GM21381 (cell line): ENCODE data around the gene IFT20.

Experiments
- ATAC-seq: cut with Tn5 transposase; IDR thresholded peaks from one replicate; pipeline ENCODE4 v1.9.1; 2021; ENCODE audit warnings: mild to moderate bottlenecking, moderate library complexity; ENCODE audit not compliant: unreplicated experiment

The IFT20 gene

GRCh38 chr17:28338056-28338768, 2.9 kb upstream of the IFT20 start:
- ATAC-seq = no peak

- ATAC-seq = no peak
Measured at GRCh38 chr17:28335959-28336871, 943 bp upstream of the IFT20 start.

- no peak for ATAC-seq
Measured at GRCh38 chr17:28334666-28335200, 539 bp downstream of the IFT20 start.

- ATAC-seq = no peak
Measured at GRCh38 chr17:28334171-28334570, 1.1 kb downstream of the IFT20 start.

GRCh38 chr17:28333083-28333746, 2.1 kb downstream of the IFT20 start:
- ATAC-seq = no peak

GRCh38 chr17:28331891-28332420, 3.3 kb downstream of the IFT20 start:
- no peak for ATAC-seq

GRCh38 chr17:28330671-28331070, 4.6 kb downstream of the IFT20 start:
- no peak for ATAC-seq

GRCh38 chr17:28328325-28328724, 6.9 kb downstream of the IFT20 start:
- ATAC-seq = no peak

GRCh38 chr17:28327709-28328108, 7.6 kb downstream of the IFT20 start:
- ATAC-seq = no peak

GRCh38 chr17:28327031-28327607, 8.2 kb downstream of the IFT20 start:
- ATAC-seq = no peak

- no peak for ATAC-seq
Measured at GRCh38 chr17:28326114-28326513, 9.2 kb downstream of the IFT20 start.

GRCh38 chr17:28325211-28325610, 10.1 kb downstream of the IFT20 start:
- ATAC-seq = no peak

- no peak for ATAC-seq
Measured at GRCh38 chr17:28324781-28325180, 10.5 kb downstream of the IFT20 start.

GRCh38 chr17:28324267-28324745, 11.0 kb downstream of the IFT20 start:
- ATAC-seq = no peak

- ATAC-seq = no peak
Measured at GRCh38 chr17:28320215-28321061, 14.8 kb downstream of the IFT20 start.

GRCh38 chr17:28319598-28319935, 15.7 kb downstream of the IFT20 start:
- no peak for ATAC-seq

- ATAC-seq = peak; percentile 94
Measured at GRCh38 chr17:28318759-28319597, 16.3 kb downstream of the IFT20 start, which contains the start of gene TMEM97. TMEM97 (plus strand) TSS chr17:28319200; CDS start chr17:28319240, 40 bp downstream.

- peak; percentile 11 for ATAC-seq
Measured at GRCh38 chr17:28317966-28318758, 17.1 kb downstream of the IFT20 start.
